Erythroblast (primary cell): Measurements from ENCODE around the gene MSI2.

Source experiments
- GATA1 ChIP-seq: IDR thresholded peaks from 2 replicates; pipeline ENCODE4 v1.6.1; 2011; ENCODE audit warnings: low read depth, mild to moderate bottlenecking, control low read depth, low read length, moderate library complexity
- POLR2A ChIP-seq: IDR thresholded peaks from 2 replicates; pipeline ENCODE4 v1.6.1; 2011; ENCODE audit warnings: mild to moderate bottlenecking, low read length

DNA sequence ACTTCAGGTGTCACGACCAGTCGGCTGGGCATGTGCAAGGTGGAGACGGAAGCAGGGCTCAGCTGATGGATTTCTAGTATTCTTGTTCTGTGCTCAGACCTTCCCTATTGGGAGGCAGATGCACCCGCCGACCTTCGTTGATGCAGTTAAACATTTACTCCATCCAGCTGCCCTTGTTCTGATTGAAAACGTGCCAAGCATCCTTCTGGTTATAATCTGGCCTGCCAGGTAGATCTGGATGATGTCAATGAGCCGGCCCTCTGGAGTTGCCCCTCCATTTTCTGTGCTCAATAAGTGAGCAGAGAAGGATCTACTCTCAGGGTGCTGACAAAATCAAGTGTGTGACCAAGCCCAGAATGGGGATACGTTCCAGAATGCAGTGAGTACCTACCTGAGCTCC lies 450.4 kb downstream of the MSI2 start:
- no peak for TF ChIP-seq POLR2A
- no peak for TF ChIP-seq GATA1
